Fibroblast of skin of left quadriceps (primary cell): ENCODE measurements around the gene BTBD9.
A peak's percentile ranks its signal among the peaks of the same experiment; 100 is the strongest.

Experiments
- DNase-seq, 2 experiments: peaks; one replicate each; pipeline ENCODE4 v3.0.0-alpha.2; 2013; ENCODE audit warnings: low read depth in 2 of 2

Gene BTBD9

GRCh38 chr6:38555606-38556005 is 84.1 kb downstream of the BTBD9 start:
- no peak for DNase-seq

- no peak for DNase-seq
Observed at GRCh38 chr6:38554700-38555413, 84.9 kb downstream of the BTBD9 start.

DNA sequence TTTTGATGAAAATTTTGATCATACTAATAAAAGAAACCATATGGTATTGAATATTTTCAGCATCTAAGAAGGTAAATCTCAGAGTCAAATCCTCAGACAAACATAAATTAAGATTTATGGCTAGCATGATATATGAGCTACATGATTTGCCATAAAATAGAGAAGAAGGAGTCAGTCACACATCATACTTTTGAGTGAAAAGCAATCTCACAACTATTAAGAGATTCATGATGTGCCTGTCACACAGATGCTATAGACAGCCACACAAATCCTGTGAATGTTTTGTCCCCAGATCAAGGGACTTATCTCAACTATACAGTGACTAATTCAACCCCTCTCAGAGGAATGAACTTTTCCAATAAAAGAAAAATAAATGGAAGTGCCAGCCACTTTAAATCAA is 85.7 kb downstream of the BTBD9 start:
- no peak for DNase-seq

DNA sequence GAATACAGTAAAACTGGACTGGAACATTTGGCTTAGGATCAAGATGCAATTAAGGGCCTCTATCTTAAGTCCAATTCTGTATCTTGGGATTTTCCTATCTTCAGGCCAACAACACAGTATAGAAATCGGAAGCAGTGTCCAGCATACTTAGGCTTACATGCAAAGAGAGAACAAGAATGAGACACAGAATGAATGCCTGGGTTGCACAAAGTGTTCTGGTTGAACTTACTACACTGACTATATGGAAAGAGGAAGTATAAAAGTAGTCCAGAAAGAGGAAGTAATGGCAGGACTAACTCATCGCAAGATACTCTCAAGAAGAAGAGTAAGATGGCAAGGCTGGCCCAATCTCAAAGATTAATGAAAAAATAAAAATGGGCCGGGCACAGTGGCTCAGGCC is 87.6 kb downstream of the BTBD9 start:
- no peak for DNase-seq

GRCh38 chr6:38549795-38550194 is 89.9 kb downstream of the BTBD9 start:
- DNase-seq, result no peak

DNA sequence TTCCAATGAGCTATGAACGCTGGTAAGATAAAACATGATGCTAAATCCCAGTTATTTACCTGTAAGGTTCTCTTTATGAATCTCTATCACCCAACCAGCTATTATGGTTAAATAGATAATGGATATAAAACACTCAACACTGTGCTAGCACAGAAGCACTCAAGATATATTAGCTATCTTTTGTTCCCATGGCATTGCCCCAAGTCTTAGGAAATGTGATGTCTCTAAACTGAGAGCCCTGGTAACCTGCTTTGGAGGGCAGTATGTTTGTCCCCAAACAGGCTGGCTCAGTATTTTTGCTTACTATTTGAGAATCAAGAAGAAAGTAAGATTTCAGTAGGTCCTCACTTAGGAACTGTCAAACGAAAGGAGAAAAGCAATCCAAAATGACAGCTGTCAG is 90.5 kb downstream of the BTBD9 start:
- DNase-seq, result no peak

GRCh38 chr6:38543022-38543421 is 96.7 kb downstream of the BTBD9 start:
- DNase-seq, result no peak

DNA sequence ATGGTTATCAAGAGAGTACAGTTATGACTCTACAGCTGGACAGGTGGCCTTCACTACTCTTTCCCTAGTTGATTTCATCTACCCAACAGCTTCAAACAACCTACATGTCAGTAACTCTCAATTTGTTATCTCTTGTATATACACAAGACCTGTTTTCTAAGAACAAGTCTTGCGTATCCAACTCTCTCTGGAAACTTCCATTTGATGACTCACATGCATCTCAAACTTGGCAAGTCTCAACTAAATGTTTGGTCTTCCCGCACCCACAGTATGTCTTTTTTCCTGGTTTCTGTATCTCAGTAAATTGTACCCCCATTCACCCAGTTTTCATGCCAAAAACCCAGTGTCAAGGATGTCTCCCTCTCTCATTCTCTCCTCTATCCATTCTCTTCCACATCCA is 97.7 kb downstream of the BTBD9 start:
- no peak for DNase-seq

GRCh38 chr6:38533064-38533463 is 106.7 kb downstream of the BTBD9 start:
- DNase-seq, result no peak

DNA sequence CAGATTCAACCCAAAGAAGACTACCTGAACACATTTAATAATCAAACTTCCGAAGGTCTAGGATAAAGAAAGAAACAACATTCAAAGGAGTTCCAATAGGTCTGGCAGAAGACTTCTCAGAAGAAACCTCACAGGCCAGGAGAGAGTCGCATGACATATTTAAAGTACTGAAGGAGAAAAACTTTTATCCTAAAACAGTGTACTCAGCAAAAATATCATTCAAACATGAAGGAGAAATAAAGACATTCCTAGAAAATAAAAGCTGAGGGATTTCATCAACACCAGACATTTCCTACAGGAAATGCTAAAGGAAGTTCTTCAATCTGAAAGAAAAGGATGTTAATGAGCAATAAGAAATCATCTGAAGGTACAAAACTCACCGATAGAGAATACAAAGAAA is 108.6 kb downstream of the BTBD9 start:
- no peak for DNase-seq

DNA sequence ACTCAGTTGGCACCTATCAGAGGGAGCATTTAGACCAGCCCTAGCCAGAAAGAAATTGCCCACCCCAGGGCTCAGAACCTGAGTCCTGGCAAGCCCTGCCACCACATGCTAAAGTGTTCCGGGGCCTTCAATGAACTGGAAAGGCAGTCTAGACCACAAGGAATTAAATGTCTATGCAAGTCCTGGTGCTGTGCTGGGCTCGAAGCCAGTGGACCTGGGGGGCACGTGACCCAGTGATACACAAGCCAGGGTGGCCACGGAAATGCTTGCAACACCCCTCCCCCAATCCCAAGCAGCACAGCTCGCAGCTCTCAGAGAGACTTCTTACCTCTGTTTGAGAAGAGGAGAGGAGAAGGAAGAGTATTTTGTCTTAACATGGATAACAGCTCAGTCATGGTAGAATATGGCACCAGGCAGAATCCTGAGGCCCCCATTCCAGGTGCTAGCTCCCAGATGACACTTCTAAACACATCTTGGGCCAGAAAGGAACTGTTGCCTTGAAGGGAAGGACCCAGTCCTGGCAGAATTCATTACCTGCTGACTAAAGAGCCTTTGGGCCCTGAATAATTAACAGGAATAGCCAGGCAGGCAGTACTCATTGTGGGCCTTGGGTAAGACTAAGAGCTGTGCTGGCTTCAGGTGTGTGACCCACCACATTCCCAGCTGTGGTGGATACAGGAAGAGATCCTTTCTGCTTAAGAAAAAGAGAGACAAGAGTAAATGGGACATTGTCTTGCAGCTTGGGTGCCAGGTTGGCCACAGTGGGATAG is 111.3 kb downstream of the BTBD9 start:
- DNase-seq, result no peak

DNA sequence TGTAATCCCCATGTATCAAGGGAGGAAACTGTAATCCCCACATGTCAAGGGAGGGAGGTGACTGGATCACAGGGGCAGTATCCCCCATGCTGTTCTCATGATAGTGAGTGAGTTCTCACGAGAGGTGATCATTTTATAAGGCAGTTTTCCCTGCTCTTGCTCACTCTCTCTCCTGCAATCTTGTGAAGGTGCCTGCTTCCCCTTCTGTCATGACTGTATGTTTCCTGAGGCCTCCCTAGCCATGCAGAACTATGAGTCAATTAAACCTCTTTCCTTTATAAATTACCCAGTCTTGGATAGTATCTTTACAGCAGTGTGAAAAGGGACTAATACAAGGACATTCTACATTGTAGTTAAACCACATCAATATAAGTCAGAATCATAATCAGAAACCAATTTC is 112.4 kb downstream of the BTBD9 start:
- DNase-seq, result no peak

DNA sequence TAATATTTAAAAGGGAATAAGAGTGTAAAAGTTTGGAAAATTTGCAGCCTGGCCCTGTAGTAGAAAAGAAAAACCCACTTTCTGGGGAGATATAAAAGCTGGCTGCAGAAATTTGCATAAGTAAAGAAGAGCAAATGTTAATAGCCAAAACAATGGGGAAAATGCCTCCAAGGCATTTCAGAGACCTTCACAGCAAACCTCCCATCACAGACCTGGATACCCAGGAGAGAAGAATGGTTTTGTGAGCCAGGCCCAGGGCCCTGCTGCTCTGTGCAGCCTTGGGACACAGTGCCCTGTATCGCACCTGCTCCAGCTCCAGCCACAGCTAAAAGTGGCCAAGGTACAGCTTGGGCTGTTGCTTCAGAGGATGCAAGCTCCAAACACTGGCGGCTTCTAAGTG is 113.8 kb downstream of the BTBD9 start:
- no peak for DNase-seq

GRCh38 chr6:38524436-38525145 is 115.1 kb downstream of the BTBD9 start:
- DNase-seq, result no peak

GRCh38 chr6:38522322-38522721 is 117.4 kb downstream of the BTBD9 start:
- DNase-seq, result no peak

DNA sequence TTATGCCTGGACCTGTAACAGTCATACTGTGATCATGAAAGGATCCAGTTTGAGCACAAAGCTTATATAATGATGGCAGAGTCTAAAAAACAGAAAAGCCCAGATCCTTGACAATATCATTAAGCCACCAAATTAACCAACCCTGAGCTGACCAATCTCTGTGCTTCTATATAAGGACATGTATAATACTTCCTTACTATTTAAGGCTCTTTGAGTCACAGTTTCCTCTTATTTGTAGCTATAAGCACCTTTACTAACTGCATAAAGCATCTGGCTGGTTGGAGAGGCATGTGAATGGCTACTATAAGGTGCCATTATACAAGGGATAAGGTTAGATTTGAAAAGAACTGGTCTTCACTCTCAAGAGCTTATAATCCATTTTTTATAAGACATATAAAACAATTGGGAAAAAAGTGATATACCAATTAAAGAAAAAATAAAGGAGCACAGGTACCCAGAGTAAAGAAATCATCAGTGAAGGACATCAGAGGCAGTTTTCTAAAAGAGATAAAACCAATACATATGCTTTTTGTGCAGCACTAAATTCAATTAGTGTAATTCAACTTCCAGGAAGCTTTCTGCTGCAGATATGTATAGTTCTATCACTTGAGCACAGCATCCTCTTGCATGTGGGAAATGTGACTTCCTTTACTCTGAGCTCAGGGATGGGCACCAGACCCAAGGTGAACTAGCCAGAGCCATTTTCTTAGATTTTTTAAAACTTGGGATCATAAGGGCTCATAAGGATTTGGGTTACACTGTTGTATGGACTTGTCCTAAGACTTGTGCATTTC is 121.0 kb downstream of the BTBD9 start:
- no peak for DNase-seq

DNA sequence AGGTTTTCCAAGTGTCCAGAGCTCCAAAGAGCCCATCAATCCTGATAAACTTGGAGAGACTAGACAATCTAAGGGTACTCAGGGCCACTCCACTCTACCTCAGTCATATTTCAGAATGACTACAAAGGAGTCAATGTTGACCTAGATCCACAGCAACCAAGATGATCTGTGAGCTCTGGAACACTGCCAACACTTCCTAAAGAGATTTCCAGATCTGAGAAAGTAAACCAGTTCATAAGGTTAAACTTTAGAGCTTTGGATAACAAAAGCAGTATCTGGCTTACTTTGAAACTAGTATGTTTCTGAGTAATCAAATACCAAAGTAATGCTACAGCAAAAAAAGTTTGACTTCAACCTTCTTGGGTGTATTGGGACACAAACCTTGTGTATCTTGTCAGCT is 122.7 kb downstream of the BTBD9 start:
- peak in 1 of 2 experiments; percentile 7 for DNase-seq

DNA sequence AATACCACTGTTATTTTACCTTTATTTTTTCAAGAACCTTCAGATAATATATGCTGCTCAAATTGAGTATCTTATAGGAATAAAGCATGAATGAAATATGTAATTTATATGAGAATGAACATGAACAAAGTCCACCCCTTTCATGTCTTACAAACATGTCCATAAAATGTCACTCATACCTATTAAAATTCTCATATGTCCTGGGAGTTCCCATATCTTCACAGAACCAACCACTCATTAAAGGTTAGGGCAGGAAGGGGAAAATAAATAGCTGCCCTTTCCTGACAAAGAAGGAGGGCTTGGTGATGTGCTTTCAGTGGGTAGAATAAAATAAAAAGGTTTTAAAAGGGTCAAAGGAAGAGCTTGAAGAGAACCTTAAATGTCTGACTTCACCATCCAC is 125.3 kb downstream of the BTBD9 start:
- DNase-seq, result no peak

- peak; percentile 52 to 53 for DNase-seq
Observed at GRCh38 chr6:38512211-38512610, 127.5 kb downstream of the BTBD9 start.

- no peak for DNase-seq
Observed at GRCh38 chr6:38510205-38510604, 129.5 kb downstream of the BTBD9 start.

DNA sequence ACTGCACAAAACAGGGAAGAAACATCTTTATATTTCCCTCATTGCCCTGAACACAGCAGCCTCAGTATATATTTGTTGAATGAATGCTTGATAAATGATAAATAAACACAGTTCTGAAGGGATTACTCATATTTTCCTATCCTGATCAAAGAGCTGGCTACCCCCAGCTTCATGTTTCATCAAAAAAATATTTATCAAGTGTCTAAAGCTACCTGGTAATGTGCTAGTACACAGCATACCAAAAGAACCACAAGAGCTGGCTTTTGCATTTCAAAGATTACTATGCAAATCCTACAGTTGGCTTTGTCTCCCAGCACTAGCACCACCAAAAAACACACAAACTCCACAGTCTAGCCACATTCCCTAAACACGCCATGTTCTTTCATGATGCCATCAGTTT is 130.0 kb downstream of the BTBD9 start:
- DNase-seq, result peak; percentile 49 to 56

DNA sequence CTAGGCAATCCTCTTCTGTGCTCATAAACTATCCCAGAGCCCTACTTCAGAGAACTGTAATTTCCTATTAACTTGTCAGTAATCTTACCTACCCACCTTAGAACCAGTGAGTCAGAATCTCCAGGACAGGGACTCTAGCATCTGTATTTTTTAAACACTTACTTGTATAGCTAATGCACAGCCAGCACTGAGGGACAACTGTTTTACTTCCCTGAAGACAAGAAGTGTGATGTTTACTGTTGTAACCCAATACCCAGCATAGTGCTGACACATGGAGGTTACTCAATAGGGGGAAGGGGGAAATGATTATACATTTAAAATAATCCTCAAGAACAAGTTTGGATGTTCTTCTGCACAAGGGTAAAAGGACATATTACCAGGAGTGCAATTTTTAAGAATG is 130.8 kb downstream of the BTBD9 start:
- DNase-seq, result no peak
